GM21619 (cell line): ENCODE data around the gene TANC2.

Experiments used
- ATAC-seq: cut with Tn5 transposase; IDR thresholded peaks from one replicate; pipeline ENCODE4 v1.9.1; 2021; ENCODE audit not compliant: unreplicated experiment

TANC2 gene

GRCh38 chr17:62999736-63000135, 33.7 kb downstream of the TANC2 start:
- no peak for ATAC-seq

GRCh38 chr17:63001689-63002394, 35.8 kb downstream of the TANC2 start:
- ATAC-seq = no peak

- ATAC-seq = no peak
Observed at GRCh38 chr17:63002625-63003024, 36.6 kb downstream of the TANC2 start.

- ATAC-seq = no peak
Observed at GRCh38 chr17:63015824-63016223, 49.8 kb downstream of the TANC2 start.
